HepG2 (cell line): ENCODE data around the gene THSD1. TPM values are rescaled to one million over a fixed set of nuclear protein-coding genes. Genes with fewer than 3 reads are reported as not detected.

ENCODE experiments used
- AHR ChIP-seq: IDR thresholded peaks from 2 replicates; pipeline ENCODE4 v1.6.1; 2018; ENCODE audit warnings: missing genetic modification reagents, missing compliant biosample characterization
- ARNT2 ChIP-seq: sonication (generic); formaldehyde crosslinking; IDR thresholded peaks from 2 replicates; pipeline ENCODE4 v1.8.0; 2022; ENCODE audit warnings: mild to moderate bottlenecking, low read depth, missing genetic modification reagents, moderate library complexity
- BHLHE40 ChIP-seq: IDR thresholded peaks from 2 replicates; pipeline ENCODE4 v1.6.1; 2011; ENCODE audit warnings: low read length, improper control_type of control experiment
- CAMTA2 ChIP-seq: sonication (generic); formaldehyde crosslinking; IDR thresholded peaks from 2 replicates; pipeline ENCODE4 v1.4.0; 2020; ENCODE audit warnings: mild to moderate bottlenecking, missing genetic modification reagents, borderline replicate concordance
- DNMT1 ChIP-seq: sonication (generic); formaldehyde crosslinking; IDR thresholded peaks from 2 replicates; pipeline ENCODE4 v1.5.1; 2020; ENCODE audit warnings: mild to moderate bottlenecking, missing genetic modification reagents
- FOXA3 ChIP-seq: IDR thresholded peaks from 2 replicates; pipeline ENCODE4 v1.6.1; 2016; ENCODE audit warnings: missing genetic modification reagents, missing compliant biosample characterization
- HNF4G ChIP-seq, 2 experiments: sonication (generic) in 1 of 2; formaldehyde crosslinking in 1 of 2; IDR thresholded peaks; 2 replicates each; pipeline versions ENCODE4 v1.4.0 to v1.6.1; 2011 to 2020; ENCODE audit warnings: borderline replicate concordance in 2 of 2, low read depth in 2 of 2, mild to moderate bottlenecking in 2 of 2, low read length in 1 of 2, missing genetic modification reagents in 1 of 2, moderate library complexity in 1 of 2
- HNRNPLL ChIP-seq: fragments of 200-400 bp; formaldehyde crosslinking; IDR thresholded peaks from 2 replicates; pipeline ENCODE4 v1.6.1; 2017; ENCODE audit warnings: mild to moderate bottlenecking, low read depth, low read length; ENCODE audit not compliant: poor library complexity, severe bottlenecking
- MIXL1 ChIP-seq: IDR thresholded peaks from 2 replicates; pipeline ENCODE4 v1.6.1; 2016
- RNF2 ChIP-seq: fragments of 450-650 bp; conservative IDR thresholded peaks from 2 replicates; pipeline ENCODE4 v1.6.1; 2016; ENCODE audit warnings: low read depth
- SAFB2 ChIP-seq: sonication (generic); formaldehyde crosslinking; IDR thresholded peaks from 2 replicates; pipeline ENCODE4 v1.5.1; 2020; ENCODE audit warnings: missing genetic modification reagents, low read depth, mild to moderate bottlenecking, borderline replicate concordance
- SKIL ChIP-seq: sonication (generic); formaldehyde crosslinking; IDR thresholded peaks from 2 replicates; pipeline ENCODE4 v1.8.0; 2022; ENCODE audit warnings: missing genetic modification reagents, mild to moderate bottlenecking, moderate library complexity, borderline replicate concordance
- ZMAT3 ChIP-seq: sonication (generic); formaldehyde crosslinking; conservative IDR thresholded peaks from 2 replicates; pipeline ENCODE4 v1.7.0; 2021; ENCODE audit warnings: missing genetic modification reagents
- ZNF264 ChIP-seq: sonication (generic); formaldehyde crosslinking; IDR thresholded peaks from 2 replicates; pipeline ENCODE4 v1.4.0; 2020; ENCODE audit warnings: missing genetic modification reagents
- ZNF30 ChIP-seq: sonication (generic); formaldehyde crosslinking; IDR thresholded peaks from 2 replicates; pipeline ENCODE4 v1.5.0; 2020; ENCODE audit warnings: mild to moderate bottlenecking, missing genetic modification reagents
- ZNF652 ChIP-seq: IDR thresholded peaks from 2 replicates; pipeline ENCODE4 v1.6.1; 2016; ENCODE audit warnings: low read depth, borderline replicate concordance
- ZNF703 ChIP-seq: sonication (generic); formaldehyde crosslinking; IDR thresholded peaks from 2 replicates; pipeline ENCODE4 v1.5.1; 2020; ENCODE audit warnings: missing genetic modification reagents, mild to moderate bottlenecking, moderate library complexity, borderline replicate concordance
- ZNF720 ChIP-seq: sonication (generic); formaldehyde crosslinking; IDR thresholded peaks from 2 replicates; pipeline ENCODE4 v1.4.0; 2020; ENCODE audit warnings: missing genetic modification reagents
- ZNF746 ChIP-seq: sonication (generic); formaldehyde crosslinking; IDR thresholded peaks from 2 replicates; pipeline ENCODE4 v1.8.0; 2022; ENCODE audit warnings: mild to moderate bottlenecking, missing genetic modification reagents
- ZNF773 ChIP-seq: sonication (generic); formaldehyde crosslinking; IDR thresholded peaks from 2 replicates; pipeline ENCODE4 v1.4.0; 2020; ENCODE audit warnings: missing genetic modification reagents, borderline replicate concordance
- polyA plus RNA-seq, 8 experiments: library from polyadenylated mRNA; depleted of rRNA in 3 of 8; stranded (reverse) in 7 of 8; unstranded in 1 of 8; fragments of >200 nt; fragmentation: Illumina TruSeq in 4 of 8; extraction: Trizol in 4 of 8; gene quantifications; 2 replicates each; pipeline versions ENCODE4 v1.2.1 to v1.2.3, GENCODE V29; 2011 to 2016; ENCODE audit warnings: low read depth in 4 of 8, missing spikeins in 1 of 8, mixed read lengths in 1 of 8; ENCODE audit not compliant: insufficient read depth in 1 of 8
- total RNA-seq, 5 experiments: library from RNA; depleted of rRNA; stranded (reverse); fragments of >200 nt; fragmentation: Illumina TruSeq; extraction: Trizol; gene quantifications; 2 replicates each; pipeline ENCODE4 v1.2.3, GENCODE V29; 2016; ENCODE audit warnings: low read depth in 1 of 5
- TF ChIP-seq, protein P1 (sequence below): sonication (generic); formaldehyde crosslinking; IDR thresholded peaks from 2 replicates; pipeline ENCODE4 v1.5.0; 2020; ENCODE audit warnings: missing genetic modification reagents
- TF ChIP-seq, protein P2 (sequence below), 2 experiments: IDR thresholded peaks; 2 replicates each; pipeline ENCODE4 v1.6.1; 2011 to 2012; ENCODE audit warnings: low read length in 2 of 2, borderline replicate concordance in 1 of 2, low read depth in 1 of 2, mild to moderate bottlenecking in 1 of 2, moderate library complexity in 1 of 2

THSD1 gene
- total and polyA plus RNA-seq, 2 of the 13 experiments (the other 11 are each of a cell fraction or from before 2014, with no cell fraction given), result 0.11 to 0.15 TPM

GRCh38 chr13:52450012-52450792 lies 44.2 kb upstream of the THSD1 start, which contains the start of gene VPS36 (continued):
- TF ChIP-seq ZMAT3 (CRISPR knock-in tag), result peak; percentile 62; the same call in 1 of the 2 replicates
- TF ChIP-seq HNRNPLL, result peak; percentile 65
- TF ChIP-seq CAMTA2 (CRISPR knock-in tag), result no peak
- TF ChIP-seq ZNF30, result no peak
- TF ChIP-seq FOXA3, result peak; percentile 60
- TF ChIP-seq DNMT1 (CRISPR knock-in tag), result peak; percentile 93
- TF ChIP-seq ZNF746 (CRISPR knock-in tag), result 0 out of 2 replicates have a peak, but pooled peaks have one; percentile 18
- peak; percentile 84 for TF ChIP-seq RNF2
- TF ChIP-seq, protein P1, sequence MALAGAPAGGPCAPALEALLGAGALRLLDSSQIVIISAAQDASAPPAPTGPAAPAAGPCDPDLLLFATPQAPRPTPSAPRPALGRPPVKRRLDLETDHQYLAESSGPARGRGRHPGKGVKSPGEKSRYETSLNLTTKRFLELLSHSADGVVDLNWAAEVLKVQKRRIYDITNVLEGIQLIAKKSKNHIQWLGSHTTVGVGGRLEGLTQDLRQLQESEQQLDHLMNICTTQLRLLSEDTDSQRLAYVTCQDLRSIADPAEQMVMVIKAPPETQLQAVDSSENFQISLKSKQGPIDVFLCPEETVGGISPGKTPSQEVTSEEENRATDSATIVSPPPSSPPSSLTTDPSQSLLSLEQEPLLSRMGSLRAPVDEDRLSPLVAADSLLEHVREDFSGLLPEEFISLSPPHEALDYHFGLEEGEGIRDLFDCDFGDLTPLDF (CRISPR knock-in tag), result peak; percentile 25
- TF ChIP-seq ZNF720 (CRISPR knock-in tag), result no peak
- TF ChIP-seq ZNF773 (CRISPR knock-in tag), result peak; percentile 64; the same call in 1 of the 2 replicates
- peak; percentile 94 for TF ChIP-seq SAFB2
- TF ChIP-seq MIXL1 (CRISPR knock-in tag), result peak; percentile 47; the same call in 1 of the 2 replicates
- TF ChIP-seq ZNF264, result no peak
- TF ChIP-seq ZNF652 (CRISPR knock-in tag), result no peak
- peak; percentile 14; the same call in 1 of the 2 replicates for TF ChIP-seq HNF4G (IDR thresholded peaks at IDR 0.05; ENCODE audit: borderline replicate concordance, low read depth, low read length)
- no peak for TF ChIP-seq HNF4G (CRISPR knock-in tag; IDR thresholded peaks at IDR 0.05; ENCODE audit: borderline replicate concordance, low read depth)
- peak; percentile 92 for TF ChIP-seq ARNT2 (CRISPR knock-in tag)
- TF ChIP-seq, protein P2, sequence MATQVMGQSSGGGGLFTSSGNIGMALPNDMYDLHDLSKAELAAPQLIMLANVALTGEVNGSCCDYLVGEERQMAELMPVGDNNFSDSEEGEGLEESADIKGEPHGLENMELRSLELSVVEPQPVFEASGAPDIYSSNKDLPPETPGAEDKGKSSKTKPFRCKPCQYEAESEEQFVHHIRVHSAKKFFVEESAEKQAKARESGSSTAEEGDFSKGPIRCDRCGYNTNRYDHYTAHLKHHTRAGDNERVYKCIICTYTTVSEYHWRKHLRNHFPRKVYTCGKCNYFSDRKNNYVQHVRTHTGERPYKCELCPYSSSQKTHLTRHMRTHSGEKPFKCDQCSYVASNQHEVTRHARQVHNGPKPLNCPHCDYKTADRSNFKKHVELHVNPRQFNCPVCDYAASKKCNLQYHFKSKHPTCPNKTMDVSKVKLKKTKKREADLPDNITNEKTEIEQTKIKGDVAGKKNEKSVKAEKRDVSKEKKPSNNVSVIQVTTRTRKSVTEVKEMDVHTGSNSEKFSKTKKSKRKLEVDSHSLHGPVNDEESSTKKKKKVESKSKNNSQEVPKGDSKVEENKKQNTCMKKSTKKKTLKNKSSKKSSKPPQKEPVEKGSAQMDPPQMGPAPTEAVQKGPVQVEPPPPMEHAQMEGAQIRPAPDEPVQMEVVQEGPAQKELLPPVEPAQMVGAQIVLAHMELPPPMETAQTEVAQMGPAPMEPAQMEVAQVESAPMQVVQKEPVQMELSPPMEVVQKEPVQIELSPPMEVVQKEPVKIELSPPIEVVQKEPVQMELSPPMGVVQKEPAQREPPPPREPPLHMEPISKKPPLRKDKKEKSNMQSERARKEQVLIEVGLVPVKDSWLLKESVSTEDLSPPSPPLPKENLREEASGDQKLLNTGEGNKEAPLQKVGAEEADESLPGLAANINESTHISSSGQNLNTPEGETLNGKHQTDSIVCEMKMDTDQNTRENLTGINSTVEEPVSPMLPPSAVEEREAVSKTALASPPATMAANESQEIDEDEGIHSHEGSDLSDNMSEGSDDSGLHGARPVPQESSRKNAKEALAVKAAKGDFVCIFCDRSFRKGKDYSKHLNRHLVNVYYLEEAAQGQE (IDR thresholded peaks at IDR 0.05; ENCODE audit: borderline replicate concordance in 1 of 2, low read depth in 1 of 2, low read length in 2 of 2), result peak in 1 of 2 experiments; percentile 28; a peak in 1 of 4 replicates
- no peak for TF ChIP-seq SKIL (CRISPR knock-in tag)
- peak; percentile 43 for TF ChIP-seq BHLHE40
- TF ChIP-seq AHR (CRISPR knock-in tag), result no peak
- TF ChIP-seq ZNF703 (CRISPR knock-in tag), result peak; percentile 30; the same call in 1 of the 2 replicates
